OCI-LY7 (cell line): ENCODE measurements around the gene CWC25. TPM values are rescaled to one million over a fixed set of nuclear protein-coding genes. Genes with fewer than 3 reads are reported as not detected.
A peak's percentile ranks its signal among the peaks of the same experiment; 100 is the strongest.

Source experiments
- BruUV-seq: library from RNA; stranded (reverse); fragments of 400-500 nt; replicated peaks from 2 replicates; lab custom pipeline; 2021; lab: Mats Ljungman, UMichigan
- CTCF ChIA-PET: fragments of 300-600 bp; sonication (Branson Sonifier 250); formaldehyde crosslinking; loops from one replicate; lab custom pipeline; 2022; ENCODE audit warnings: antibody characterized with exemption; ENCODE audit not compliant: unreplicated experiment; lab: Charles Lee
- POLR2A ChIA-PET: fragments of 300-600 bp; sonication (Branson Sonifier 250); formaldehyde crosslinking; loops from one replicate; lab custom pipeline; 2022; ENCODE audit warnings: antibody characterized with exemption; lab: Charles Lee
- DNase-seq: peaks from one replicate; pipeline ENCODE4 v3.0.0-alpha.2; 2015; ENCODE audit warnings: low spot score
- H2AFZ ChIP-seq: fragments of 200-600 bp; sonication (generic), shearing (Covaris generic); 2 replicates; pipeline ENCODE4 v1.6.1; 2014; ENCODE audit warnings: mild to moderate bottlenecking, antibody characterized with exemption, low read length, moderate library complexity
- H3K27ac ChIP-seq: fragments of 200-600 bp; sonication (generic); 2 replicates; pipeline ENCODE4 v1.5.1; 2014; ENCODE audit warnings: mixed run types, low read depth, mild to moderate bottlenecking, moderate library complexity, low read length, inconsistent platforms; ENCODE audit not compliant: poor library complexity, severe bottlenecking
- H3K36me3 ChIP-seq: fragments of 200-600 bp; sonication (generic); 2 replicates; pipeline ENCODE4 v1.6.1; 2014; ENCODE audit warnings: mild to moderate bottlenecking, antibody characterized with exemption, low read length, moderate library complexity, mixed read lengths; ENCODE audit not compliant: insufficient read depth
- H3K4me1 ChIP-seq: fragments of 200-600 bp; sonication (generic); 2 replicates; pipeline ENCODE4 v1.5.1; 2014; ENCODE audit warnings: mild to moderate bottlenecking, low read length; ENCODE audit not compliant: insufficient read depth, poor library complexity, severe bottlenecking
- H3K4me2 ChIP-seq: fragments of 200-600 bp; sonication (generic); 2 replicates; pipeline ENCODE4 v1.6.1; 2014; ENCODE audit warnings: mild to moderate bottlenecking, low read length
- H3K4me3 ChIP-seq: fragments of 200-600 bp; sonication (generic); 2 replicates; pipeline ENCODE4 v1.5.1; 2014; ENCODE audit warnings: mild to moderate bottlenecking, low read depth, low read length; ENCODE audit not compliant: poor library complexity, severe bottlenecking
- H3K79me2 ChIP-seq: fragments of 200-600 bp; sonication (generic); 2 replicates; pipeline ENCODE4 v1.6.1; 2016; ENCODE audit warnings: low read depth, mild to moderate bottlenecking, low read length, moderate library complexity, mixed read lengths; ENCODE audit not compliant: insufficient read depth
- H3K9me2 ChIP-seq: fragments of 200-600 bp; sonication (generic); 2 replicates; pipeline ENCODE4 v1.6.1; 2016; ENCODE audit warnings: mild to moderate bottlenecking, low read length, mixed read lengths; ENCODE audit not compliant: insufficient read depth
- H3K9me3 ChIP-seq: fragments of 200-600 bp; sonication (generic); 2 replicates; pipeline ENCODE4 v1.6.1; 2014; ENCODE audit warnings: mild to moderate bottlenecking, mixed run types, low read length, mixed read lengths
- H4K20me1 ChIP-seq: fragments of 200-600 bp; sonication (generic); 2 replicates; pipeline ENCODE4 v1.6.1; 2014; ENCODE audit warnings: mild to moderate bottlenecking, antibody characterized with exemption, low read length, moderate library complexity, mixed read lengths; ENCODE audit not compliant: insufficient read depth
- EZH2phosphoT487 ChIP-seq: fragments of 200-600 bp; sonication (generic); IDR thresholded peaks from 2 replicates; pipeline ENCODE4 v1.6.1; 2018; ENCODE audit warnings: low read depth, borderline replicate concordance, mild to moderate bottlenecking, mixed run types, antibody characterized with exemption, low read length, moderate library complexity, mixed read lengths
- intact Hi-C: fragments of 100-400 bp; cut with micrococcal nuclease; formaldehyde crosslinking; loops from one replicate; pipeline ENCODE4 v1.10.0; 2022; ENCODE audit not compliant: unreplicated experiment
- total RNA-seq, 2 experiments: library from RNA; depleted of rRNA in 1 of 2; stranded (reverse); fragments of >200 nt in 1 of 2; shearing (Covaris generic) in 1 of 2; gene quantifications; 2 replicates each; pipeline ENCODE4 v1.2.3, GENCODE V29; 2014 to 2022
- TF ChIP-seq, protein P1 (sequence below): fragments of 200-600 bp; sonication (generic); conservative IDR thresholded peaks from 2 replicates; pipeline ENCODE4 v1.5.1; 2014; ENCODE audit warnings: mild to moderate bottlenecking, antibody characterized with exemption, low read length, moderate library complexity, mixed read lengths

Gene CWC25
- total RNA-seq, 2 experiments from 2014 or later = 22.2 to 26.8 TPM

DNA sequence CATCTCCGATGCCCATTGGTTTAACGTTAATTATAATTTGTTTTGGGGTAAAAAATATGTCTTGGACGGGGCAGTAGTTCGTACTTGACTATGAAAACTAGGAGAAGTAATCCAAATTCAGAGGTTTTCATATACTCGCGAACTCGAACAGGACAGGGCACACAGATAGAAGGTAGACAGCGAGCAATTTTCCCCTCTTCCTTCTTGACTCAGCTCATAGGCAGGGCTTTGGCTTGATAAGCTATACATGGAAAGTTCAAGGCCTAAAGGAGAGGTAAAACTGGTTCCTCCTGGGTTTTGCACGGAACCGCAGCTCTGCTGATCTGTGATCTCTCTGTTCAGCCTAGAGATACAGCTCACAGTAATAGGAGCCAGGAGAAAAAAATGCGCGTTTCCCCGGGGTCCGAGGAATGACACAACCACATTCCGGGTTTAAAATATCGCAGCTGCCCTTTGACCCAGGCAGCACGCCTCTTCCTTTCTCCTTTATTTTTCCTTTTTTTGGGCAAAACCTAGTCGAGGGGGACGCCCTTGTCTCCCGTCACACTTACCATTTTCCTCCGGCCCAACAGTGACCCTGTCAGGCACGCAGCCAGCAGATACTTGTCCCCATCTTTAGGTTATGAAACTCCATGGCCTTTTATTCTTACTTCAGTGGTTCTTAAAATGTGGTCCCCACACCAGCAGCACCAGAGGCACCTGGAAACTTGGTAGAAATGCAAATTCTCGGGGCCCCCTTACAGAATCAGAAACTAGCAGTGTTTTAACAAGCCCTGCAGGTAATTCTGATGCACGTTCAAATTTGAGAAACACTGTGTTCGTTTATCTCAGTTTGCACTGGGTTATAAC is 43.1 kb upstream of the CWC25 start:
- no peaks in the 10 kb centered on the region for H3K9me3 ChIP-seq
- peaks cover 22% of the 10 kb centered on the region; the same call in 1 of the 2 replicates for H3K36me3 ChIP-seq
- H3K79me2 ChIP-seq = peaks cover 31% of the 10 kb centered on the region
- CTCF ChIA-PET = interaction anchor here (1.0 to 1.4 kb wide), 2 partner anchors 14 to 32 kb away, joined by 3 to 4 read pairs; no protein-coding TSS in a partner anchor
- peaks cover 56% of the 10 kb centered on the region for H3K4me1 ChIP-seq
- POLR2A ChIA-PET = interaction anchor here (0.7 to 5.5 kb wide), 5 partner anchors 9 to 374 kb away, joined by 3 to 56 read pairs (median 4); partner anchors contain the start of gene RPL23
- peak overlapping the region; percentile 98 for H3K4me3 ChIP-seq
- intact Hi-C loops = loop anchor here (1.0 to 5.0 kb wide), 5 partner anchors 15 to 286 kb away; partner anchors contain the start of genes FBXO47, PSMB3 and RPL23
- H3K27ac ChIP-seq = peak overlapping the region; percentile 91
- peaks cover 16% of the 10 kb centered on the region; the same call in 1 of the 2 replicates for H4K20me1 ChIP-seq
- TF ChIP-seq, protein P1, sequence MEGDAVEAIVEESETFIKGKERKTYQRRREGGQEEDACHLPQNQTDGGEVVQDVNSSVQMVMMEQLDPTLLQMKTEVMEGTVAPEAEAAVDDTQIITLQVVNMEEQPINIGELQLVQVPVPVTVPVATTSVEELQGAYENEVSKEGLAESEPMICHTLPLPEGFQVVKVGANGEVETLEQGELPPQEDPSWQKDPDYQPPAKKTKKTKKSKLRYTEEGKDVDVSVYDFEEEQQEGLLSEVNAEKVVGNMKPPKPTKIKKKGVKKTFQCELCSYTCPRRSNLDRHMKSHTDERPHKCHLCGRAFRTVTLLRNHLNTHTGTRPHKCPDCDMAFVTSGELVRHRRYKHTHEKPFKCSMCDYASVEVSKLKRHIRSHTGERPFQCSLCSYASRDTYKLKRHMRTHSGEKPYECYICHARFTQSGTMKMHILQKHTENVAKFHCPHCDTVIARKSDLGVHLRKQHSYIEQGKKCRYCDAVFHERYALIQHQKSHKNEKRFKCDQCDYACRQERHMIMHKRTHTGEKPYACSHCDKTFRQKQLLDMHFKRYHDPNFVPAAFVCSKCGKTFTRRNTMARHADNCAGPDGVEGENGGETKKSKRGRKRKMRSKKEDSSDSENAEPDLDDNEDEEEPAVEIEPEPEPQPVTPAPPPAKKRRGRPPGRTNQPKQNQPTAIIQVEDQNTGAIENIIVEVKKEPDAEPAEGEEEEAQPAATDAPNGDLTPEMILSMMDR = no peak
- no peak for TF ChIP-seq EZH2phosphoT487
- H2AFZ ChIP-seq = peak overlapping the region; percentile 40
- no peaks in the 10 kb centered on the region for H3K9me2 ChIP-seq
- TSS peak; percentile 90 for BruUV-seq
- peak; percentile 83 for DNase-seq
- H3K4me2 ChIP-seq = peak overlapping the region; percentile 95

DNA sequence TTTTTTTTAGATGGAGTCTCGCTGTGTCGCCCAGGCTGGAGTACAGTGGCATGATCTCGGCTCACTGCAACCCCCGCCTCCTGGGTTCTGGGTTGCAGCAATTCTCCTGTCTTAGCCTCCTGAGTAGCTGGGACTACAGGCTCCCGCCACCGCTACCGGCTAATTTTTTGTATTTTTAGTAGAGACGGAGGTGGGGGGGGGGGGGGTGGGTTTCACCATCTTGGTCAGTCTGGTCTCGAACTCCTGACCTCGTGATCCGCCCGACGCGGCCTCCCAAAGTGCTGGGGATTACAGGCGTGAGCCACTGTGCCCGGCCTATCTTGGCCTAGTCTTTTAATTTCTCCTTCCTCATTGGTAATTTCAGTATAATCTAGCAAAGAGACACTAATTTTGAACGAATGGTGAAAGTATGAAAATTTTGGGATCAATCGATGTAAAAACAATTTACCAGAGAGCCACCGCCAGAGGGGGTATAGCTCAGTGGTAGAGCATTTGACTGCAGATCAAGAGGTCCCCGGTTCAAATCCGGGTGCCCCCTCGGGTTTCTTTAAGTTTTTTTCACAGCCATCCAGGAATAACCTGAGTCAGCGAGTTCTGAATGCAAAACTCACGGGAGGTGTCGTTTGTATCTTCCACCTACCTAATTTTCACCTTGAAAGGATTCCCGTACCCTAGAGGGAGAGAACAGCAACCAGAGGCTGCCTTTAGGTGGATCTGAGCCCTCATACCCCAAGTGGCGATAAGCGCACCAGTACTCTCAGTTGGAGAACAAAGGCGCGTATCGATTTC is 42.3 kb upstream of the CWC25 start:
- intact Hi-C loops = loop anchor here (5.0 kb wide), 1 partner anchor 100 kb away; the partner anchor contains the start of gene FBXO47

More for the DNA sequence above, 42.3 kb upstream of the CWC25 start:
- H3K36me3 ChIP-seq = peaks cover 14% of the 10 kb centered on the region; the same call in 1 of the 2 replicates
- DNase-seq = peak; percentile 80
- peaks cover 53% of the 10 kb centered on the region for H3K4me1 ChIP-seq
- peak overlapping the region; percentile 95 for H3K4me2 ChIP-seq
- no peaks in the 10 kb centered on the region for H3K9me3 ChIP-seq
- peak overlapping the region; percentile 91 for H3K27ac ChIP-seq
- ChIA-PET CTCF (interaction anchor here (1.0 kb wide), 1 partner anchor 33 kb away, joined by 3 read pairs; no protein-coding TSS in a partner anchor), POLR2A (interaction anchor here (1.0 to 5.5 kb wide), 4 partner anchors 10 to 375 kb away, joined by 3 to 56 read pairs (median 4); partner anchors contain the start of gene RPL23)
- H3K9me2 ChIP-seq = no peaks in the 10 kb centered on the region
- peak overlapping the region; percentile 98 for H3K4me3 ChIP-seq
- TF ChIP-seq, protein P1 = peak; percentile 69
- no peak for TF ChIP-seq EZH2phosphoT487
- BruUV-seq = no TSS peak
- peaks cover 8% of the 10 kb centered on the region; the same call in 1 of the 2 replicates for H4K20me1 ChIP-seq
- peak overlapping the region; percentile 40 for H2AFZ ChIP-seq
- H3K79me2 ChIP-seq = peaks cover 23% of the 10 kb centered on the region
